ENCODE results near the gene SPECC1.

DNA sequence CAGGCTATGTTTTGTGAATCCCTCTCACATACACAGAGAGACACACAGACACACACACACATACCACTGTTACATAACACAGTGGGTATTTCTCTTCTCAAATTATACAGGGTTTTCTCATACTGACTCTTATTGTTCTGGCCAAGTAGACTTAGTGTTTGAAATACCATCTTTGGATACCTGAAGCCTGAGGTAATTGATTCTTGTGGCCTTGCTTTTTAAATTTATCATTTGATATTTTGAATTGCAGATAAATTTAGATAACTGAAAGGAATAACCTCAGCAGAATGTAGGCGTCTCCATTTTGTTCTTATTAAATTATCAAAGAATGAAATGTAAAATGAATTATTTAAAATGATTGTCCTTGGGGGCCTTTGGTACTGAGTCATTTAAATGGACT is 234.4 kb downstream of the SPECC1 start:
- TF ChIP-seq, protein P1, sequence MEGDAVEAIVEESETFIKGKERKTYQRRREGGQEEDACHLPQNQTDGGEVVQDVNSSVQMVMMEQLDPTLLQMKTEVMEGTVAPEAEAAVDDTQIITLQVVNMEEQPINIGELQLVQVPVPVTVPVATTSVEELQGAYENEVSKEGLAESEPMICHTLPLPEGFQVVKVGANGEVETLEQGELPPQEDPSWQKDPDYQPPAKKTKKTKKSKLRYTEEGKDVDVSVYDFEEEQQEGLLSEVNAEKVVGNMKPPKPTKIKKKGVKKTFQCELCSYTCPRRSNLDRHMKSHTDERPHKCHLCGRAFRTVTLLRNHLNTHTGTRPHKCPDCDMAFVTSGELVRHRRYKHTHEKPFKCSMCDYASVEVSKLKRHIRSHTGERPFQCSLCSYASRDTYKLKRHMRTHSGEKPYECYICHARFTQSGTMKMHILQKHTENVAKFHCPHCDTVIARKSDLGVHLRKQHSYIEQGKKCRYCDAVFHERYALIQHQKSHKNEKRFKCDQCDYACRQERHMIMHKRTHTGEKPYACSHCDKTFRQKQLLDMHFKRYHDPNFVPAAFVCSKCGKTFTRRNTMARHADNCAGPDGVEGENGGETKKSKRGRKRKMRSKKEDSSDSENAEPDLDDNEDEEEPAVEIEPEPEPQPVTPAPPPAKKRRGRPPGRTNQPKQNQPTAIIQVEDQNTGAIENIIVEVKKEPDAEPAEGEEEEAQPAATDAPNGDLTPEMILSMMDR (IDR thresholded peaks at IDR 0.05 in 2 of 3, conservative IDR thresholded peaks at IDR 0.05 in 1 of 3; ENCODE audit: borderline replicate concordance in 1 of 3, insufficient read depth in 1 of 3, low read depth in 2 of 3, low read length in 2 of 3) = no peak
- TF ChIP-seq EGR1 (IDR thresholded peaks at IDR 0.05; ENCODE audit: low read depth) = no peak
- no peak for TF ChIP-seq CEBPB (IDR thresholded peaks at IDR 0.05; ENCODE audit: low read depth)
- TF ChIP-seq ZNF274 (IDR thresholded peaks at IDR 0.05; ENCODE audit: low read depth, low read length) = no peak
- no peak for TF ChIP-seq EZH2phosphoT487 (IDR thresholded peaks at IDR 0.05; ENCODE audit: borderline replicate concordance)
- no peak for TF ChIP-seq TCF7L2 (IDR thresholded peaks at IDR 0.05; ENCODE audit: borderline replicate concordance, extremely low read depth, insufficient read depth, insufficient read length)
- no peak for TF ChIP-seq SP1 (IDR thresholded peaks at IDR 0.05; ENCODE audit: low read depth)
- TF ChIP-seq POLR2A (IDR thresholded peaks at IDR 0.05; ENCODE audit: borderline replicate concordance, extremely low read depth, insufficient read depth, insufficient read length) = no peak
- TF ChIP-seq ELF1 (IDR thresholded peaks at IDR 0.05; ENCODE audit: borderline replicate concordance, low read depth) = no peak

All from HCT116 (cell line).